Liver (tissue), 9 donors: ENCODE results near the gene GRIN3A. TPM values are rescaled to one million over a fixed set of nuclear protein-coding genes. Genes with fewer than 3 reads are reported as not detected.

Experiments used
- DNase-seq: peaks from one replicate; pipeline ENCODE4 v3.0.0-alpha.2; 2017; ENCODE audit warnings: low spot score
- H3K27ac ChIP-seq, 2 donors: one replicate each; pipeline ENCODE4 v1.7.0; 2013; ENCODE audit warnings: inconsistent platforms in 2 of 2, low read length in 2 of 2, control low read depth in 1 of 2, low read depth in 1 of 2, mild to moderate bottlenecking in 1 of 2
- H3K27me3 ChIP-seq, 4 donors: one replicate each; pipeline versions ENCODE4 v1.6.1 to v1.7.0; 2013; ENCODE audit warnings: low read length in 3 of 4, inconsistent platforms in 1 of 4, mild to moderate bottlenecking in 1 of 4, moderate library complexity in 1 of 4; ENCODE audit not compliant: control insufficient read depth in 4 of 4, insufficient read depth in 4 of 4
- H3K36me3 ChIP-seq, 4 donors: one replicate each; pipeline versions ENCODE4 v1.6.1 to v1.7.0; 2013; ENCODE audit warnings: low read length in 3 of 4, mild to moderate bottlenecking in 3 of 4, low read depth in 1 of 4, moderate library complexity in 1 of 4; ENCODE audit not compliant: control insufficient read depth in 4 of 4, insufficient read depth in 3 of 4
- H3K4me1 ChIP-seq, 4 donors: one replicate each; pipeline versions ENCODE4 v1.6.1 to v1.7.0; 2013; ENCODE audit warnings: low read length in 3 of 4, mild to moderate bottlenecking in 3 of 4, moderate library complexity in 1 of 4; ENCODE audit not compliant: control insufficient read depth in 4 of 4, insufficient read depth in 4 of 4
- H3K4me3 ChIP-seq, 3 donors: one replicate each; pipeline versions ENCODE4 v1.6.1 to v1.7.0; 2013; ENCODE audit warnings: low read length in 3 of 3, control low read depth in 1 of 3, low read depth in 1 of 3, mild to moderate bottlenecking in 1 of 3
- H3K9ac ChIP-seq, 2 donors: one replicate each; pipeline ENCODE4 v1.7.0; 2013; ENCODE audit warnings: low read length in 2 of 2, mild to moderate bottlenecking in 2 of 2, moderate library complexity in 2 of 2, control low read depth in 1 of 2, low read depth in 1 of 2
- H3K9me3 ChIP-seq, 4 donors: one replicate each; pipeline versions ENCODE4 v1.6.1 to v1.7.0; 2013; ENCODE audit warnings: low read length in 3 of 4; ENCODE audit not compliant: control insufficient read depth in 4 of 4
- FOXA1 ChIP-seq: IDR thresholded peaks from 2 replicates; pipeline ENCODE4 v1.6.1; 2016; ENCODE audit warnings: antibody characterized with exemption
- FOXA2 ChIP-seq: IDR thresholded peaks from 2 replicates; pipeline ENCODE4 v1.6.1; 2016; ENCODE audit warnings: antibody characterized with exemption
- GABPA ChIP-seq, 2 donors: IDR thresholded peaks in 1 of 2; conservative IDR thresholded peaks in 1 of 2; 2 replicates each; pipeline ENCODE4 v1.6.1; 2016; ENCODE audit warnings: antibody characterized with exemption in 2 of 2, mild to moderate bottlenecking in 1 of 2, moderate library complexity in 1 of 2
- HNF4A ChIP-seq, 2 donors: conservative IDR thresholded peaks; 2 replicates each; pipeline ENCODE4 v1.6.1; 2016; ENCODE audit warnings: antibody characterized with exemption in 2 of 2, mild to moderate bottlenecking in 2 of 2
- HNF4G ChIP-seq: IDR thresholded peaks from 2 replicates; pipeline ENCODE4 v1.6.1; 2016; ENCODE audit warnings: antibody characterized with exemption
- RAD21 ChIP-seq, 2 donors: IDR thresholded peaks; 2 replicates each; pipeline ENCODE4 v1.6.1; 2016; ENCODE audit warnings: antibody characterized with exemption in 2 of 2, mild to moderate bottlenecking in 2 of 2
- RXRA ChIP-seq, 2 donors: IDR thresholded peaks; 2 replicates each; pipeline ENCODE4 v1.6.1; 2017 to 2018; ENCODE audit warnings: antibody characterized with exemption in 2 of 2, mild to moderate bottlenecking in 1 of 2
- SP1 ChIP-seq: IDR thresholded peaks from 2 replicates; pipeline ENCODE4 v1.6.1; 2018; ENCODE audit warnings: antibody characterized with exemption, mild to moderate bottlenecking
- TAF1 ChIP-seq: conservative IDR thresholded peaks from 2 replicates; pipeline ENCODE4 v1.6.1; 2016; ENCODE audit warnings: antibody characterized with exemption, mild to moderate bottlenecking
- YY1 ChIP-seq: IDR thresholded peaks from 2 replicates; pipeline ENCODE4 v1.6.1; 2016; ENCODE audit warnings: antibody characterized with exemption, mild to moderate bottlenecking
- WGBS: extraction: QIAGEN DNeasy Blood & Tissue Kit; methylation state at CpG from one replicate; pipeline ENCODE4 v1.1.7; 2013; 5-methylcytosine and 5-hydroxymethylcytosine counted together
- polyA plus RNA-seq, 2 donors: library from polyadenylated mRNA; stranded (reverse) in 1 of 2; unstranded in 1 of 2; fragments of 200-250 nt in 1 of 2; fragments of >200 nt in 1 of 2; fragmentation: Nextera tagmentation in 1 of 2; extraction: Ambion mirVana in 1 of 2; gene quantifications; one replicate each; pipeline versions ENCODE4 v1.2.1 to v1.2.3, GENCODE V29; 2013 to 2015
- total RNA-seq, 2 donors: library from RNA; depleted of rRNA; stranded (reverse); fragments of >200 nt; gene quantifications; one replicate each; pipeline ENCODE4 v1.2.3, GENCODE V29; 2014
- TF ChIP-seq, protein P1 (sequence below): IDR thresholded peaks from 2 replicates; pipeline ENCODE4 v1.6.1; 2016; ENCODE audit warnings: antibody characterized with exemption
- TF ChIP-seq, protein P2 (sequence below): IDR thresholded peaks from 2 replicates; pipeline ENCODE4 v1.6.1; 2016; ENCODE audit warnings: antibody characterized with exemption, mild to moderate bottlenecking
- TF ChIP-seq, protein P3 (sequence below): fragments of 150-350 bp; IDR thresholded peaks from 2 replicates; pipeline ENCODE4 v1.5.1; 2017; ENCODE audit warnings: improper control_type of control experiment, low read depth, low read length; ENCODE audit not compliant: missing input control
- TF ChIP-seq, protein P4 (sequence below): IDR thresholded peaks from 2 replicates; pipeline ENCODE4 v1.6.1; 2016; ENCODE audit warnings: antibody characterized with exemption
- TF ChIP-seq, protein P5 (sequence below): IDR thresholded peaks from 2 replicates; pipeline ENCODE4 v1.6.1; 2016; ENCODE audit warnings: antibody characterized with exemption
- donor health status: healthy.
- donor health status: healthy.
- donor health status: healthy.
- donor health status: healthy.
- donor health status: healthy.

Gene GRIN3A
- total and polyA plus RNA-seq, 4 donors: under 0.01 to 0.23 (median 0.09) TPM

DNA sequence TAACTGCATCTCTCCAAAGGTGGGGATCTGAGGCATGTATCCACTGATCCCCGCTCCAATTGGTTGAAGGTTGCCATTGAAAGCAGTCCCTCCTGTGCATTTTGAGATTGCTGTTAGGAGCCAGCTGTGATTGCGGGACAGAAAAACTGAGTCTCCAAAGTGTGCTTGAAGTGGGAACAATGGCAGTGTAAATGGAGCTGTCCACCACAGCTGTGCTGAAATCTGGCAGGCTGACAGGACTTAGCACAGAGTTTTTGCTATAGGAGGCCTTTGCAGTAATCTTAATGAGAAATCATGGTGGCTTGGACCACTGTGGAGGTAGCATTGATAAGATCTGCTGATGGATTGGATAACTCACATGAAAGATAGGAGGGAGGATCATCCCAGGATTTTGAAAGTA is 201.5 kb downstream of the GRIN3A start:
- Histone ChIP-seq H3K27me3 (no peaks in the 10 kb centered on the region), H3K4me1 (peaks cover 0 to 10% (median 6%) of the 10 kb centered on the region in 4 donors), H3K36me3 (peaks cover 0 to 21% (median 18%) of the 10 kb centered on the region in 4 donors), H3K27ac (no peak overlapping the region), H3K4me3 (no peak overlapping the region), H3K9ac (no peak overlapping the region), H3K9me3 (no peaks in the 10 kb centered on the region)
- no peak for DNase-seq
- TF ChIP-seq SP1 (no peak), RXRA (IDR thresholded peaks at IDR 0.05) (no peak)
- TF ChIP-seq, protein P1, sequence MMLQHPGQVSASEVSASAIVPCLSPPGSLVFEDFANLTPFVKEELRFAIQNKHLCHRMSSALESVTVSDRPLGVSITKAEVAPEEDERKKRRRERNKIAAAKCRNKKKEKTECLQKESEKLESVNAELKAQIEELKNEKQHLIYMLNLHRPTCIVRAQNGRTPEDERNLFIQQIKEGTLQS: no peak
- TF ChIP-seq, protein P2, sequence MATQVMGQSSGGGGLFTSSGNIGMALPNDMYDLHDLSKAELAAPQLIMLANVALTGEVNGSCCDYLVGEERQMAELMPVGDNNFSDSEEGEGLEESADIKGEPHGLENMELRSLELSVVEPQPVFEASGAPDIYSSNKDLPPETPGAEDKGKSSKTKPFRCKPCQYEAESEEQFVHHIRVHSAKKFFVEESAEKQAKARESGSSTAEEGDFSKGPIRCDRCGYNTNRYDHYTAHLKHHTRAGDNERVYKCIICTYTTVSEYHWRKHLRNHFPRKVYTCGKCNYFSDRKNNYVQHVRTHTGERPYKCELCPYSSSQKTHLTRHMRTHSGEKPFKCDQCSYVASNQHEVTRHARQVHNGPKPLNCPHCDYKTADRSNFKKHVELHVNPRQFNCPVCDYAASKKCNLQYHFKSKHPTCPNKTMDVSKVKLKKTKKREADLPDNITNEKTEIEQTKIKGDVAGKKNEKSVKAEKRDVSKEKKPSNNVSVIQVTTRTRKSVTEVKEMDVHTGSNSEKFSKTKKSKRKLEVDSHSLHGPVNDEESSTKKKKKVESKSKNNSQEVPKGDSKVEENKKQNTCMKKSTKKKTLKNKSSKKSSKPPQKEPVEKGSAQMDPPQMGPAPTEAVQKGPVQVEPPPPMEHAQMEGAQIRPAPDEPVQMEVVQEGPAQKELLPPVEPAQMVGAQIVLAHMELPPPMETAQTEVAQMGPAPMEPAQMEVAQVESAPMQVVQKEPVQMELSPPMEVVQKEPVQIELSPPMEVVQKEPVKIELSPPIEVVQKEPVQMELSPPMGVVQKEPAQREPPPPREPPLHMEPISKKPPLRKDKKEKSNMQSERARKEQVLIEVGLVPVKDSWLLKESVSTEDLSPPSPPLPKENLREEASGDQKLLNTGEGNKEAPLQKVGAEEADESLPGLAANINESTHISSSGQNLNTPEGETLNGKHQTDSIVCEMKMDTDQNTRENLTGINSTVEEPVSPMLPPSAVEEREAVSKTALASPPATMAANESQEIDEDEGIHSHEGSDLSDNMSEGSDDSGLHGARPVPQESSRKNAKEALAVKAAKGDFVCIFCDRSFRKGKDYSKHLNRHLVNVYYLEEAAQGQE: peak; percentile 99
- 100% methylated on average over 2 of the region's 2 CpGs for WGBS

DNA sequence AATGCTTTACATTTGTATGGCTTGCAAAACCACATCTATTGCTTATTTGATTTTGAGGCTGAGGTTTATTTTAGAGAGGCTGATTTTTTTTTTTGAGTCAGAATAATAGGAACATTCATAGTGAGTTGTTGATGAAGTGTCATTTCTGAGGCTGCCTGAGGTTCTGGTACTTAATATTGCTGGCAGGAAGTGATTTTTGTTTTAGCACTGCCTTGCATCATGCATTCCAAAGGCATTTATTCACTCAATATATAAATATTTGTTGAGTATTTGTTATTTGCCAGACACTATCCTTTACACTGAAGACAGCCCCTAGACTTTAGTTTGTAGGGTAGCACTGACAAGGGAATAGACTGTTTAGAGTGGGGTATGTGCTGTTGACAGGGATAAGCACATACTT is 202.1 kb downstream of the GRIN3A start:
- Histone ChIP-seq H3K9ac (no peak overlapping the region), H3K27ac (no peak overlapping the region), H3K36me3 (peaks cover 0 to 18% (median 14%) of the 10 kb centered on the region in 4 donors), H3K27me3 (no peaks in the 10 kb centered on the region), H3K9me3 (no peaks in the 10 kb centered on the region), H3K4me3 (no peak overlapping the region), H3K4me1 (peaks cover 0 to 10% (median 6%) of the 10 kb centered on the region in 4 donors)
- no peak for DNase-seq
- no peak for TF ChIP-seq FOXA2
- TF ChIP-seq TAF1: no peak
- TF ChIP-seq, protein P3, sequence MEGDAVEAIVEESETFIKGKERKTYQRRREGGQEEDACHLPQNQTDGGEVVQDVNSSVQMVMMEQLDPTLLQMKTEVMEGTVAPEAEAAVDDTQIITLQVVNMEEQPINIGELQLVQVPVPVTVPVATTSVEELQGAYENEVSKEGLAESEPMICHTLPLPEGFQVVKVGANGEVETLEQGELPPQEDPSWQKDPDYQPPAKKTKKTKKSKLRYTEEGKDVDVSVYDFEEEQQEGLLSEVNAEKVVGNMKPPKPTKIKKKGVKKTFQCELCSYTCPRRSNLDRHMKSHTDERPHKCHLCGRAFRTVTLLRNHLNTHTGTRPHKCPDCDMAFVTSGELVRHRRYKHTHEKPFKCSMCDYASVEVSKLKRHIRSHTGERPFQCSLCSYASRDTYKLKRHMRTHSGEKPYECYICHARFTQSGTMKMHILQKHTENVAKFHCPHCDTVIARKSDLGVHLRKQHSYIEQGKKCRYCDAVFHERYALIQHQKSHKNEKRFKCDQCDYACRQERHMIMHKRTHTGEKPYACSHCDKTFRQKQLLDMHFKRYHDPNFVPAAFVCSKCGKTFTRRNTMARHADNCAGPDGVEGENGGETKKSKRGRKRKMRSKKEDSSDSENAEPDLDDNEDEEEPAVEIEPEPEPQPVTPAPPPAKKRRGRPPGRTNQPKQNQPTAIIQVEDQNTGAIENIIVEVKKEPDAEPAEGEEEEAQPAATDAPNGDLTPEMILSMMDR: no peak
- no peak for TF ChIP-seq GABPA (IDR thresholded peaks at IDR 0.05 in 1 of 2, conservative IDR thresholded peaks at IDR 0.05 in 1 of 2)
- no peak for TF ChIP-seq HNF4G
- TF ChIP-seq, protein P4, sequence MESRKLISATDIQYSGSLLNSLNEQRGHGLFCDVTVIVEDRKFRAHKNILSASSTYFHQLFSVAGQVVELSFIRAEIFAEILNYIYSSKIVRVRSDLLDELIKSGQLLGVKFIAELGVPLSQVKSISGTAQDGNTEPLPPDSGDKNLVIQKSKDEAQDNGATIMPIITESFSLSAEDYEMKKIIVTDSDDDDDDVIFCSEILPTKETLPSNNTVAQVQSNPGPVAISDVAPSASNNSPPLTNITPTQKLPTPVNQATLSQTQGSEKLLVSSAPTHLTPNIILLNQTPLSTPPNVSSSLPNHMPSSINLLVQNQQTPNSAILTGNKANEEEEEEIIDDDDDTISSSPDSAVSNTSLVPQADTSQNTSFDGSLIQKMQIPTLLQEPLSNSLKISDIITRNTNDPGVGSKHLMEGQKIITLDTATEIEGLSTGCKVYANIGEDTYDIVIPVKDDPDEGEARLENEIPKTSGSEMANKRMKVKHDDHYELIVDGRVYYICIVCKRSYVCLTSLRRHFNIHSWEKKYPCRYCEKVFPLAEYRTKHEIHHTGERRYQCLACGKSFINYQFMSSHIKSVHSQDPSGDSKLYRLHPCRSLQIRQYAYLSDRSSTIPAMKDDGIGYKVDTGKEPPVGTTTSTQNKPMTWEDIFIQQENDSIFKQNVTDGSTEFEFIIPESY: no peak
- TF ChIP-seq RAD21 (IDR thresholded peaks at IDR 0.05): no peak
- TF ChIP-seq YY1: no peak
- no peak for TF ChIP-seq HNF4A (conservative IDR thresholded peaks at IDR 0.05)
- TF ChIP-seq FOXA1: no peak
- no peak for TF ChIP-seq RXRA (IDR thresholded peaks at IDR 0.05)
- TF ChIP-seq, protein P1: no peak
- no peak for TF ChIP-seq SP1
- TF ChIP-seq, protein P5, sequence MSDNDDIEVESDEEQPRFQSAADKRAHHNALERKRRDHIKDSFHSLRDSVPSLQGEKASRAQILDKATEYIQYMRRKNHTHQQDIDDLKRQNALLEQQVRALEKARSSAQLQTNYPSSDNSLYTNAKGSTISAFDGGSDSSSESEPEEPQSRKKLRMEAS: no peak
